SJSA1 (cell line): Measurements from ENCODE around the gene IL12RB1. TPM values are rescaled to one million over a fixed set of nuclear protein-coding genes. Genes with fewer than 3 reads are reported as not detected.
"Not testable (repeated sequence)": the region's sequence is repeated elsewhere in the genome, so short reads cannot be mapped to it uniquely, and the experiment has no call there.

ENCODE experiments used
- DNase-seq, 2 experiments: peaks; one replicate each; pipeline ENCODE4 v3.0.0-alpha.2; 2015 to 2020; ENCODE audit warnings: low spot score in 2 of 2, low read depth in 1 of 2
- H3K27ac ChIP-seq: fragments of 250-450 bp; sonication (Bioruptor Pico); 2 replicates; pipeline ENCODE4 v1.5.1; 2020; ENCODE audit warnings: mild to moderate bottlenecking, moderate library complexity
- H3K27me3 ChIP-seq: fragments of 250-450 bp; sonication (Bioruptor Pico); replicated peaks from 2 replicates; pipeline ENCODE4 v1.5.1; 2020; ENCODE audit warnings: mild to moderate bottlenecking, moderate library complexity
- H3K36me3 ChIP-seq: fragments of 250-450 bp; sonication (Bioruptor Pico); 2 replicates; pipeline ENCODE4 v1.5.1; 2020; ENCODE audit warnings: mild to moderate bottlenecking
- H3K4me1 ChIP-seq: fragments of 250-450 bp; sonication (Bioruptor Pico); replicated peaks from 2 replicates; pipeline ENCODE4 v1.6.1; 2021; ENCODE audit warnings: mild to moderate bottlenecking
- H3K4me3 ChIP-seq: fragments of 250-450 bp; sonication (Bioruptor Pico); 2 replicates; pipeline ENCODE4 v1.5.1; 2020; ENCODE audit warnings: mild to moderate bottlenecking
- H3K9me3 ChIP-seq: fragments of 250-450 bp; sonication (Bioruptor Pico); replicated peaks from 2 replicates; pipeline ENCODE4 v1.5.1; 2020; ENCODE audit warnings: mild to moderate bottlenecking
- total RNA-seq: library from RNA; depleted of rRNA; stranded (reverse); fragments of >200 nt; shearing (Covaris generic); gene quantifications from 2 replicates; pipeline ENCODE4 v1.2.3, GENCODE V29; 2014

IL12RB1 gene
- total RNA-seq, 1 experiment from 2014 or later = 0.21 TPM

DNA sequence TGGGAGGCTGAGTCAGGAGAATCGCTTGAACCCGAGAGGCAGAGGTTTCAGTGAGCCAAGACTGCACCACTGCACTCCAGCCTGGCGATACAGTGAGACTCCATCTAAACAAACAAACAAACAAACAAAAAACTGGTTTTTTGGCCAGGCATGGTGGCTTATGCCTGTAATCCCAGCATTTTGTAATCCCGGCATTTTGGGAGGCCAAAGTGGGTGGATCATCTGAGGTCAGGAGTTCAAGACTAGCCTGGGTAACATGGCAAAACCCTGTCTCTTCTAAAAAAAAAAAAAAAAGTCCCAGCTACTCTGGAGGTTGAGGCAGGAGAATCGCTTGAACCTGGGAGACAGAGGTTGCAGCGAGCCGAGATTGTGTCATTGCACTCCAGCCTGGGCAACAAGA is 18.5 kb upstream of the IL12RB1 start:
- not testable (repeated sequence) for DNase-seq, H3K9me3 ChIP-seq, H3K36me3 ChIP-seq, H3K27ac ChIP-seq, H3K4me3 ChIP-seq, H3K27me3 ChIP-seq
- peaks cover 26% of the 10 kb centered on the region for H3K4me1 ChIP-seq

DNA sequence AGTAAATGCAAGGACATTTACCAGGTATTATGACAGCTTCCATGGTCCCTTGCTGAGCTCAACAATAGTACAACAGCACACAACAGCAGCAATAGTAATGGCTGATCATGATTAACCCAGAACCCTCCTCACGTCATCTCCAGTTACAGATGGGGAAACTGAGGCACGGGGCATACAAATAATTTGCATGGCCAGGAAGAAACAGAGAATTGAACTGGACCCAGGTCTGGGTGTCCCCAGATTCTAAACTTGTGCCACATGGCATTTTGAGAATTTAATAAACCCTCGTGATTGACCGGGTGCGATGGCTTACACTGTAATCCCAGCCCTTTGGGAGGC is 18.0 kb upstream of the IL12RB1 start:
- H3K27ac ChIP-seq = no peak overlapping the region

DNA sequence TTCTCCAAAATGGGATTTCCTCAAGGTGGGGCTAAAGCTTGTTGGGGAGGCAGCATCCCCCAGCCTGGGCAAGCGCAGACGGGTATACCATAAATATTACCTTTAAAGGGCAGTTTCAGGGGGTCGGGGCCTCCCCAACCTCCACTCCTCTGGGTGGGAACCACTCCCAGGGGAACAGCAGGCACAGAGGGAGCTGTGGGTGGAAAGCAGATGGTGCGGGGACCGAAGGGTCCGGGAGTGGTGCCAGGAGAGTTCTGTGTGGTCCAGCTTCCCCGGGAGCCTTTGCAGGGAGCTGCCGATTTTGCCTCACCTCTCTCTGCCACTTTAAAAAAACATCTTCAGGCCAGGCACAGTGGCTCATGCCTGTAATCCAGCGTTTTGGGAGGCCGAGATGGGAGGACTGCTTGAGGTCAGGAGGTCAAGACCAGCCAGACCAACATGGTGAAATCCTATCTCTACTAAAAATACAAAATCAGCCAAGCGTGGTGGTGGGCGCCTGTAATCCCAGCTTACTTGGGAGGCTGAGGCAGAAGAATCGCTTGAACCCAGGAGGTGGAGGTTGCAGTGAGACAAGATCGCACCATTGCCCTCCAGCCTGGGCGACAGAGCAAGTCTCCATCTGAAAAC is 16.3 kb upstream of the IL12RB1 start:
- no peak overlapping the region for H3K27ac ChIP-seq
- H3K4me1 ChIP-seq = peaks cover 21% of the 10 kb centered on the region
- H3K36me3 ChIP-seq = no peaks in the 10 kb centered on the region
- no peak overlapping the region for H3K4me3 ChIP-seq
- no peaks in the 10 kb centered on the region for H3K9me3 ChIP-seq
- no peaks in the 10 kb centered on the region for H3K27me3 ChIP-seq
- no peak for DNase-seq

More for the DNA sequence above, 18.0 kb upstream of the IL12RB1 start:
- Histone ChIP-seq H3K4me3 (peak overlapping the region; percentile 25), H3K36me3 (no peaks in the 10 kb centered on the region), H3K4me1 (peaks cover 21% of the 10 kb centered on the region), H3K9me3 (no peaks in the 10 kb centered on the region), H3K27me3 (no peaks in the 10 kb centered on the region)
- DNase-seq = no peak

DNA sequence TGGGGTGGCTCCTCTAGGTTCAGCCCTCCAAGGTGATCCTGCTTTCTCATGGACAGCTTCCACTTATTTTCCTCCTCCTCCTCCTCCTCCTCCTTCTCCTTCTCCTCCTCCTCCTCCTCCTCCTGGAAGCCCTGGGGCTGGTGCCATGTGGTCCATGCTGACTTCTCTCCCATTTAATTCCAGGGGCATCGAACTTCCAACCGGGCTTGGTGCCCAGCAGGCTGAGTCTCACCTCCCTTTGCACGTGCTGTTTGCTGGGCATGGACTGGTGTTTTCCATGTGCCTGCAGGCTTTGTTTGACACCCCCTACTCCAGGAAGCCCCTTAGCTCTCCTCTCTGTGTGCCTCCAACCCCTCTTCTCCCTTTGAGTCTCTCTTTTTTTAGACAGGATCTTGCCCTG is 14.5 kb upstream of the IL12RB1 start:
- DNase-seq = no peak
- peaks cover 24% of the 10 kb centered on the region for H3K4me1 ChIP-seq
- no peaks in the 10 kb centered on the region for H3K9me3 ChIP-seq
- no peak overlapping the region for H3K27ac ChIP-seq
- H3K4me3 ChIP-seq = no peak overlapping the region
- no peaks in the 10 kb centered on the region for H3K27me3 ChIP-seq
- H3K36me3 ChIP-seq = no peaks in the 10 kb centered on the region

DNA sequence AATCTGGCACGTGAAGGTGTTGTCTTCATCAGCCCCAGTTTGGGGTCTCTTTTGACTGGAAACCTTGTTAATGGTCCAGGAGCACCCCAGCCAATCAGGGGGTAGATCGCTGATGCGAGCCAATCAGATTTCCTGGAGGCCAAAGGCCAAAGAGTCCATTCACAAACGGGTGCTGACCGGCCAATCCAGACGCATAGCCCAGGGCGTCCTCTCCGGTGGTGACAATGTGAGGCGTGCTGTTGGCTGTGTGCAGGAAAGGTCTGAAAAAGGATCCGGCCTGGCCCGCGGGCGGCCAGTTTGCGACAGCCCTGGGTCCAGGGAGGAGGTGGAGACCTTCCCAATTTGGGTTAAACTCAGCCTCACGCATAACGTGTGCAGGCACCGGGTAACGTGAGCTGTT is 14.0 kb upstream of the IL12RB1 start:
- H3K36me3 ChIP-seq = no peaks in the 10 kb centered on the region
- H3K4me3 ChIP-seq = no peak overlapping the region
- no peak for DNase-seq
- no peak overlapping the region for H3K27ac ChIP-seq
- H3K4me1 ChIP-seq = peaks cover 24% of the 10 kb centered on the region
- no peaks in the 10 kb centered on the region for H3K27me3 ChIP-seq
- no peaks in the 10 kb centered on the region for H3K9me3 ChIP-seq

DNA sequence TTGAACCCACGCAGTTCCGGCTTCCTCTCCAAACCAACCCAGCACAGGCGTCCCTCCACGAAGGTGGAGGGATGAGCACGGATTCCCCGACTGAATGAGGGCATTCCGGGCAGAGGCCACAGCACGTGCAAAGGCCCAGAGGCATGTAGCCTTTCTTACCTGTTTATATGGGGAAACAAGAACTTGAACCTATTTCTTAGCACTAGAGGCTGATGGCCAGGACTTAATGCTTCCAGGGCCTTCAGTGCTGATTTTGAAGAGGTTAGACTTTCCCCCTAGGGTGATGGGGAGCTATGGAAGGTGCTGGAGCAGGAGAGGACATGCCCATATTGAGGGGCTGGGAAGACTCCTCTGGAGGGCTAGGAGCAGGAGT is 12.9 kb upstream of the IL12RB1 start:
- H3K9me3 ChIP-seq = no peaks in the 10 kb centered on the region

DNA sequence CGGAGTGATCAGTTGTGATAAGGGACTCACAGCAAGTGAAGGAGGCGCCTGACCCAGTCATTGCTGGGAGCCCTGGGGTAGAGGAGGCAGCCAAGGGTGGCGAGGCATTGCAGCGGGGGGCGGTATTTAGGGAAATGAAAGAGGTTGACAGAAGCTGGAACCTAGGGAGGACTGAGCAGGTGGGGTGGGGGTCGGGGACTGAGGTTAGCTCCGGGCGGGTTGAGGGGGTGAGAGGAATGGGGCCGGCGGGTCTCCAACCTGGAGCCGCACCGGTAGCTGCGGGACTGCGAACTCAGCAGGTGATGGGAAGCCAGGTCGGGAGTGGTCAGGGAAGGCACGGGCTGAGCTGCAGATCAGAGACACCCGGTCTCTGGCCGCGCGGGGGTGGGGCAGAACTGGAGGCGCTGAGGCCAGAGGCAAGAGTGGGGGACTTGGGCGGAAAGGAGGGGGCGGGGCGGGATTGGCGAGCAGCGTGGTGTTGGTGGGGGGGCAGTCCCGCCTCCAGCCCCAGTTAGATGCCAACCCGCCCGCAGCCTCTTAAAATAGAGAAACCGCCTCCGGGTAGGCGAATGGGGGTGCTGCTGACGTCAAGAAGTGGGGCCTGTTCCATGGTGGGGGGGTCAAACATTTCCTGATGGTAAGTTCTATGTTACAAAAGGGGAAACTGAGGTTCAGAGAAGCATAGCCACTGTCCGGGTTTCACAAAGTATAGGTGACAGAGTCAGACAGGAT is 12.3 kb upstream of the IL12RB1 start:
- Histone ChIP-seq H3K9me3 (no peaks in the 10 kb centered on the region), H3K27ac (no peak overlapping the region), H3K4me3 (no peak overlapping the region), H3K36me3 (no peaks in the 10 kb centered on the region), H3K27me3 (no peaks in the 10 kb centered on the region), H3K4me1 (peaks cover 18% of the 10 kb centered on the region)
- no peak for DNase-seq

More for the DNA sequence above, 12.9 kb upstream of the IL12RB1 start:
- no peak for DNase-seq
- no peaks in the 10 kb centered on the region for H3K27me3 ChIP-seq
- H3K36me3 ChIP-seq = no peaks in the 10 kb centered on the region
- H3K4me1 ChIP-seq = peaks cover 23% of the 10 kb centered on the region
- H3K27ac ChIP-seq = no peak overlapping the region
- H3K4me3 ChIP-seq = no peak overlapping the region

DNA sequence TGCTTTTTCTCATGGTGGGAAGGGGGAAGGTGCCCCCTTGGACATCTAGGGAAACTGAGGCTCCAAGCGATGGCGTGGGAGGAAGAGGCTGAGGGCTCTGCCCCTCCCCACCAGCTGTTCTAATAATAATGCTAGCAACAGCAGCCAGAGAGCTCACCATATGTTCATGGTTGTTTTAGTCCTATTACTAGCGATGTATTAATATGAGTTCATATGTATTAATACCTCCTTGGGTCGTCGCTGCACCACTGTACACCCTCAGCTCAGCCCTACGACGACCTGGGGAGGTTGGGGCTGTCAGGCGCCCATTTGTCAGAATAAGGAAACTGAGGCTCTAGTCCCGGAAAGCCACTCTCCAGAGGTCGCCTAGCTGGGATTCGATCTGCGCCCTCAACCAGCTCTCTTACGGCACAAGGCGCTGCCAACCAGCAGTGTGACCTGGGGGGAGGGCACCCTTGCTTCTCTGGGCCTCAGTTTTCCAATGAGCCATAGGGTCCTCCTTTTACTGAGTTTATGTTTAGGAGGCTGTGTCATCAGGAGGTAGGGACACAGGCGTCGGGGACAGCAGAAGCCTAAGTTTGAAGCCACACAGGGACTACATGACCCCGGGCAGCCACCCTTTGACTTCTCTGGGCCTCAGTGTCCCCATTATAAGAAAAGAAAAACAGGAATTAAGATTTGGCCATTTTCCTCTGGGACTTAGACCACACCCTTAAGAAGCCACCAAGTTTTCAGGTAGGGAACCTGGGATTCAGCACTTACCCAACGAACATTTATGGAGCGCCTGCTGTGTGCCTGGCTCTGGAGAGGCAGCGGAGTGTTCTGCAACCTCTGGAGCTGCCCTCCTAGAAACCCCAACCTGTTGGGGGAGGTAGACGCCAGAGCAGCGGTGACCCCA is 11.5 kb upstream of the IL12RB1 start:
- H3K4me3 ChIP-seq = peak overlapping the region; percentile 45
- H3K27ac ChIP-seq = no peak overlapping the region
- peaks cover 14% of the 10 kb centered on the region for H3K4me1 ChIP-seq
- H3K36me3 ChIP-seq = no peaks in the 10 kb centered on the region
- no peaks in the 10 kb centered on the region for H3K27me3 ChIP-seq
- H3K9me3 ChIP-seq = no peaks in the 10 kb centered on the region
- DNase-seq = no peak

DNA sequence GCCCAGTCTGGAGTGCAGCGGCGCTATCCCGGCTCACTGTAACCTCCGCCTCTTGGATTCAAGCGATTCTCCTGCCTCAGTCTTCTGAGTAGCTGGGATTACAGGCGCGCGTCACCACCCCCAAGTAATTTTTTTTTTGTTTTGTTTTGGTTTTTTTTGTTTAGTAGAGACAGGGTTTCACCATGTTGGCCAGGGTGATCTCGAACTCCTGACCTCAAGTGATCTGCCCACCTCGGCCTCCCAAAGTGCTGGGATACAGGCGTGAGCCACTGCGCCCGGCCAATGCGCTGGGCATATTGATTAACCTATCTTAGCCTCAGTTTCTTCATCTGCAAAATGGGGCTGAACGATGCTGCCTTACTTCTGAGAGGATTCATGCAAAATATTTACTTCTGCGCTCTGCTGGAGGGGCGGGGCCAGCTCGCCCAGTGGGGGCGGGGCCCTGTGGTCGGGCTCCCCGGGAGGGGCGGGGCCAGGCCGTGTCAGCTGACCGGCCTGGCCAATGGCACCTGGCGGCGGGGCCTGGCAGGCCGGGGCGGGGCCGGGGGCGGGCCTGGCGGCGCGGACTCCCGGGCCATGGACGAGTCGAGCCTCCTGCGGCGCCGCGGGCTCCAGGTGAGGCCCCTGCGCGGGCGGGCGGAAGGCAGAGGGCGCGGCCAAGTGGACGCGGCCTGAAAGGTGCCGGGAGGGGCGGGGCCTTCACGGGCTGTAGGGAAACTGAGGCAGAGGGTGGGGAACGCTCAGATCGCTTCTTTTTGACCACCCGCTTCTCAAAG is 10.7 kb upstream of the IL12RB1 start, which contains the start of gene MAST3:
MAST3 (plus strand) TSS at position 562 of the 776 bp plus-strand sequence; CDS start at position 577, 15 bp downstream.
- H3K27ac ChIP-seq = no peak within 1 kb of the TSS
- H3K27me3 ChIP-seq = no peaks in the 10 kb centered on the region
- H3K9me3 ChIP-seq = no peaks in the 10 kb centered on the region
- H3K4me3 ChIP-seq = peak within 1 kb of the TSS; percentile 45
- H3K4me1 ChIP-seq = peaks cover 7% of the 10 kb centered on the region
- DNase-seq = peak; percentile 41 to 84
- H3K36me3 ChIP-seq = no peaks in the 10 kb centered on the region

DNA sequence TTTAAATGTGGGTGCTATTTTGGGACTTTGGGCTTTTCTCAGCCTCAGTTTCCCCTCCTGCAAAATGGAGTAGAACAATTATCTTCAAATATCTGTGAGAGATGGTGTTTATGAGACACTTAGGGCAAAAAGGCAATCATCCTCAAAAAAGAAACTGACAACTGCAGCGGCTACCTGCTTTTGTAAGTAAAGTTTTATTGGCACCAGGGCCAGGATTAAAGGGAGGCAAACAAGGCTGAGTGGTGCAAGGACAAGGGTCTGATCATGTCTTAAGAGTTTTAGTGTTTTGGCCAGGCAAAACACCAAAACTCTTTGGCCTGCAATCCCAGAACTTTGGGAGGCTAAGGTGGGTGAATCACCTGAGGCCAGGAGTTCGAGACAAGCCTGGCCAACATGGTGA is 9.5 kb upstream of the IL12RB1 start:
- H3K36me3 ChIP-seq = no peaks in the 10 kb centered on the region
- no peaks in the 10 kb centered on the region for H3K27me3 ChIP-seq
- H3K4me3 ChIP-seq = no peak overlapping the region
- no peak overlapping the region for H3K27ac ChIP-seq
- H3K9me3 ChIP-seq = no peaks in the 10 kb centered on the region
- no peak for DNase-seq
- peaks cover 7% of the 10 kb centered on the region for H3K4me1 ChIP-seq

DNA sequence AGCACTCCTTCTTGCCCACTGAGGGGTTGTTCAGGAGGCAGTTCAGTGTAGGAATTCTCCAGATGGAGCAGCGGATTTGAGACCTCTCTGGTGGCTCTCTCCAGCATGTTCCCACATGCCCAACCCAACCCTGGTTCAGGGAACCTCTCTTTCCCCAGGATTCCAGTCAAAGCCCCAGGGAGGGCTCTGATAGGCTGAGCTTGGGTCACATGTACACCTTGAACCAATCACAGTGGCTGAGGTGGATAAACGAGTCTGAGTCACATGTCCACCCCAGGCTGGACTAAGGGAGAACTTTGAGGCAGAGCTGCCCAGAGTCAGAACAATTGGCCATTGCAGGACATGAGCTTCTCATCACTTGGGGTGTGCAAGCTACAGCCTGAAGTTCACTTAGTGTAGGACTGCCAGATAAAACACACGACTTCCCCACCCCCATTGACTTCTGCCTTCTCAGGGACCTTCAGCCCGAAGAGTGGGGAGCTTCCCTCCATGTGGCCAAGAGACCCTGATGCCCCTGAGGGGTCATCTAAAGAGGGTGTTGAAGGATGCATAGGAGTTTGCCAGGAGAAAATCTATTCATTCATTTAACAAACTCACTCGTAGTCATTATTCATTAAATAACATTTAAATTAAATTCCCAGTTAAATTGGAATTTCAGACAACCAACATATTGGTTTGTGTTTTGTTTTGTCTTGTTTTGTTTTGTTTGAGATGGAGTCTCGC is 6.9 kb upstream of the IL12RB1 start:
- Histone ChIP-seq H3K9me3 (no peaks in the 10 kb centered on the region), H3K4me1 (peaks cover 7% of the 10 kb centered on the region), H3K4me3 (no peak overlapping the region), H3K36me3 (no peaks in the 10 kb centered on the region), H3K27ac (no peak overlapping the region), H3K27me3 (no peaks in the 10 kb centered on the region)
- DNase-seq = no peak

DNA sequence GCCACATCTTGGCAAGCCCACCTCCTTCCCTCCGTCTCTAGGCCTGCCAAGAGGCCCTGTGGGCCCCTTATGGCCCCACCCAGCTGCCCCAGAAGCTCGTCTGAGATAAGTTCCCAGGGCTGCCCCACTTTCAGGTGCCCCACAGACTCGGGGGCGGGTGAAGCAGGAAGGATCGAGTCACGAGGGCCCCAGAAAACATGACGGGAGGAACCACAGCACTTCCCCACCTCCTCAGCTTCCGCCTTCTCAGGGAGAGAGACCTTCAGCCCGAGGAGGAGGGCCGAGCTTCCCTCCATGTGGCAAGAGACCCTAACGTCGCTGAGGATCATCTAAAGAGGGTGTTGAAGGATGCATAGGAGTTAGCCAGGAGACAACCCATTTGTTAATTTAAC is 4.5 kb upstream of the IL12RB1 start:
- H3K27me3 ChIP-seq = no peaks in the 10 kb centered on the region
- H3K9me3 ChIP-seq = no peaks in the 10 kb centered on the region
- no peaks in the 10 kb centered on the region for H3K36me3 ChIP-seq
- DNase-seq = no peak
- H3K4me3 ChIP-seq = no peak overlapping the region
- H3K27ac ChIP-seq = no peak overlapping the region
- H3K4me1 ChIP-seq = peaks cover 6% of the 10 kb centered on the region
